ENCODE results near the gene RELB. TPM values are rescaled to one million over a fixed set of nuclear protein-coding genes. Genes with fewer than 3 reads are reported as not detected.

RELB gene
- total RNA-seq, 4 donors from 2014 or later = 8.4 to 21.5 (median 12.9) TPM

DNA sequence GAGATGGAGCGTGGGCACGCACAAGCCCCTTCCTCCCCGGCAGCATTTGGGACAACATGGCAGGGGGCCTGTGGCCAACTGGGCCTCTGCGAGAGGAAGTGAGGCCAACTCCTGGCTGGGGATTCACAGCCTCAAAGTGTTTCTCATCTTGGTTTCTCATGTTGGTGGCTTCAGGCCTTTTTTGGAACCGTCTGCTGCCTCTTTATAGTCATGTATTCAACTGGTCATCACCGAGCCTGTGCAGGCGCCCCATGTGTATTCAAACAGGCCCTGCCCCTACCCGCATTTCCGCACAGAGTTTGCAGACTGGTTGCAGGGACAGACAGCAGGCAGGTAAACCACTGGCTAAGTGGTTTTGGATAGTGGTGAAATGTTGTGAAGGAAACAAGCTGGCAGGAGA is 17.3 kb upstream of the RELB start:
- DNase-seq (no peak), ATAC-seq (no peak)
- TF ChIP-seq, protein P1, sequence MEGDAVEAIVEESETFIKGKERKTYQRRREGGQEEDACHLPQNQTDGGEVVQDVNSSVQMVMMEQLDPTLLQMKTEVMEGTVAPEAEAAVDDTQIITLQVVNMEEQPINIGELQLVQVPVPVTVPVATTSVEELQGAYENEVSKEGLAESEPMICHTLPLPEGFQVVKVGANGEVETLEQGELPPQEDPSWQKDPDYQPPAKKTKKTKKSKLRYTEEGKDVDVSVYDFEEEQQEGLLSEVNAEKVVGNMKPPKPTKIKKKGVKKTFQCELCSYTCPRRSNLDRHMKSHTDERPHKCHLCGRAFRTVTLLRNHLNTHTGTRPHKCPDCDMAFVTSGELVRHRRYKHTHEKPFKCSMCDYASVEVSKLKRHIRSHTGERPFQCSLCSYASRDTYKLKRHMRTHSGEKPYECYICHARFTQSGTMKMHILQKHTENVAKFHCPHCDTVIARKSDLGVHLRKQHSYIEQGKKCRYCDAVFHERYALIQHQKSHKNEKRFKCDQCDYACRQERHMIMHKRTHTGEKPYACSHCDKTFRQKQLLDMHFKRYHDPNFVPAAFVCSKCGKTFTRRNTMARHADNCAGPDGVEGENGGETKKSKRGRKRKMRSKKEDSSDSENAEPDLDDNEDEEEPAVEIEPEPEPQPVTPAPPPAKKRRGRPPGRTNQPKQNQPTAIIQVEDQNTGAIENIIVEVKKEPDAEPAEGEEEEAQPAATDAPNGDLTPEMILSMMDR (IDR thresholded peaks at IDR 0.05 in 4 of 5, conservative IDR thresholded peaks at IDR 0.05 in 1 of 5) = no peak
- TF ChIP-seq POLR2A (IDR thresholded peaks at IDR 0.05) = no peak
- Histone ChIP-seq H3K4me1 (no peaks in the 10 kb centered on the region), H3K27ac (no peak overlapping the region), H3K36me3 (peaks cover 0 to 54% of the 10 kb centered on the region in 2 donors), H3K9me3 (no peaks in the 10 kb centered on the region), H3K27me3 (no peaks in the 10 kb centered on the region), H3K4me3 (no peak overlapping the region)
- in situ Hi-C loops (cut with MboI; ENCODE audit: low sequenced_read_pairs in 4 of 4) = no loop called here
- intact Hi-C loops (cut with DNase I; ENCODE audit: low total_unique reads) = no loop called here

DNA sequence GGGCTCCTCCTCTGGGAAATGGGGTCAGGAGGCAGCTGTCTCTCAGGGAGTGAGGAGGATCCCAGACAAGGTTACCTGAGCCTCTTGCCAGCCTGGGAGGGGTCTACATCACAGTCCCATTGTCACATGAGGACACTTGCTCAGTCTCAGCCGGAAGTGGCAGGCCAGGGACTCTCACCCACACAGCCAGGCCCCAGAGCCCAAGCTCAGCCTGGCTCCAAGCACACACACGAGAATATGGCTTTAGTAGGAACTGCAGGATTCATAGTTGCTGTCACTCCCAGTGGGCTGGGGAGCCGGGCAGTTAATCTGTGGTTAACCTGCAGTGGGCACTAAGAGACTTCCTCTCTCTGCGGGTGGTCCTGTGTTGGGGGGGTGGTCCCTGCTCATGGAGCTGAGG is 15.8 kb upstream of the RELB start:
- Histone ChIP-seq H3K27me3 (no peaks in the 10 kb centered on the region), H3K36me3 (peaks cover 0 to 54% of the 10 kb centered on the region in 2 donors), H3K27ac (no peak overlapping the region), H3K4me3 (no peak overlapping the region), H3K9me3 (no peaks in the 10 kb centered on the region), H3K4me1 (no peaks in the 10 kb centered on the region)
- ATAC-seq (no peak), DNase-seq (no peak)
- no peak for TF ChIP-seq POLR2A (IDR thresholded peaks at IDR 0.05)
- TF ChIP-seq, protein P1 (IDR thresholded peaks at IDR 0.05 in 4 of 5, conservative IDR thresholded peaks at IDR 0.05 in 1 of 5) = no peak
- in situ Hi-C loops (cut with MboI; ENCODE audit: low sequenced_read_pairs in 4 of 4) = no loop called here
- intact Hi-C loops (cut with DNase I; ENCODE audit: low total_unique reads) = no loop called here

DNA sequence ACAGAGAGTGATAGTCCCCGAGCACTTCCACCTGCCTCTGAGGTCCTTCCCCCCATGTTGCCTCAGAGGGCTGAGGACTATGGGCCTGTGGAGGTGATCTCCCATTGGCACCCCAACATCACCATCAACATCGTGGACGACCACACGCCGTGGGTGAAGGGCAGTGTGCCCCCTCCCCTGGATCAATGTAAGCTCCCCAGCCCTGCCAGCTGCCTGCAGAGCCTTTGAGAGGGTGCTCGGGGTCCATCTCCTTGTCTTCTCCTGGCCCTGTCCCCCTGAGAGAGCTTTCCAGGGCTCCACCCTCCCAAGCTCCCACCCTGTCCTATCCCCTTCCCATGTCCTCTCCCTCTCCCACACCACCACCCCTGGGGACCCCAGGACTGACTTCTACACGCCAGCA is 14.9 kb upstream of the RELB start:
- H3K4me1 ChIP-seq = no peaks in the 10 kb centered on the region
- intact Hi-C loops (cut with DNase I; ENCODE audit: low total_unique reads) = no loop called here
- peaks cover 0 to 58% of the 10 kb centered on the region in 2 donors for H3K36me3 ChIP-seq
- no peak for DNase-seq
- H3K9me3 ChIP-seq = no peaks in the 10 kb centered on the region
- H3K27me3 ChIP-seq = no peaks in the 10 kb centered on the region
- no peak overlapping the region for H3K27ac ChIP-seq
- ATAC-seq = no peak
- in situ Hi-C loops (cut with MboI; ENCODE audit: low sequenced_read_pairs in 4 of 4) = no loop called here
- TF ChIP-seq POLR2A (IDR thresholded peaks at IDR 0.05) = no peak
- TF ChIP-seq, protein P1 (IDR thresholded peaks at IDR 0.05 in 4 of 5, conservative IDR thresholded peaks at IDR 0.05 in 1 of 5) = no peak
- no peak overlapping the region for H3K4me3 ChIP-seq

DNA sequence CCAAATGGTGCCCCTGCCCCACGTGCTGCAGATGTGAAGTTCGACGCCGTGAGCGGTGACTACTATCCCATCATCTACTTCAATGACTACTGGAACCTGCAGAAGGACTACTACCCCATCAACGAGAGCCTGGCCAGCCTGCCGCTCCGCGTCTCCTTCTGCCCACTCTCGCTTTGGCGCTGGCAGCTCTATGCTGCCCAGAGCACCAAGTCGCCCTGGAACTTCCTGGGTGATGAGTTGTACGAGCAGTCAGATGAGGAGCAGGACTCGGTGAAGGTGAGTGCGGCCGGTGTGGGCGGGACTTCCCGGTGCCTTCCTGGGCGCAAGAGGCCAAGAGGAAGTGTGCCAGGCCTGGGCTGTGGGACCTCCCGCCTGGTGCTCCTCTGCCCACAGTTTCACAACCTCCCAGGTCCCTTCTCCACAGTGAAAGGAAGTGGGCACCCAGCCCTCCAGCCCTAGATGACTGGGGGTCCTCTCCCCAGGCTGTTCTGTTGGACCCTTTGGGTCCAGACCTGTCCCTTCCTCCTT is 14.1 kb upstream of the RELB start:
- no peak for ATAC-seq
- no peaks in the 10 kb centered on the region for H3K4me1 ChIP-seq
- no peak for TF ChIP-seq POLR2A (IDR thresholded peaks at IDR 0.05)
- TF ChIP-seq, protein P1 (IDR thresholded peaks at IDR 0.05 in 4 of 5, conservative IDR thresholded peaks at IDR 0.05 in 1 of 5) = no peak
- no peaks in the 10 kb centered on the region for H3K9me3 ChIP-seq
- DNase-seq = no peak
- no peaks in the 10 kb centered on the region for H3K27me3 ChIP-seq
- in situ Hi-C loops (cut with MboI; ENCODE audit: low sequenced_read_pairs in 4 of 4) = no loop called here
- intact Hi-C loops (cut with DNase I; ENCODE audit: low total_unique reads) = no loop called here
- H3K36me3 ChIP-seq = peaks cover 0 to 61% of the 10 kb centered on the region in 2 donors
- H3K4me3 ChIP-seq = no peak overlapping the region
- H3K27ac ChIP-seq = no peak overlapping the region

DNA sequence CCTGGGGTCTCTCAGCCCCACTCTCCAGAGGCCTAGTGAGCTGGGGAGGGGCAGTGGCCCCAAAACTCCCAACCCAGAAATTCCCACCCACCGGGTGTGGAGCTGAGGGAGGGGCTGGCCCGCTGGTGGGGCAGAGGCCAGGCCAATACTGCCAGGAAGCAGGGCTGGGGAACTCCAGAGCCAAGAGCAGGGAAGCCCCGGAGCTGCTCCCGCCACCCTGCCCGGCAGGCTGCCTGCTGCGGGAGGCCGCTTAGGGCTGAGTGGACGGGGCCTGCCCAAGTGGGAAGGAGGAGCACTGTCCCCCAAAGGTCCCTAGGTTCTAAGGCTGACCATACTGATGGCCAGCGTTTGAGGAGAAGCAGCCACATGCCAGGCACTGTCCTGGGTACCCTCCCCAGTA is 13.0 kb upstream of the RELB start:
- H3K4me1 ChIP-seq = no peaks in the 10 kb centered on the region
- intact Hi-C loops (cut with DNase I; ENCODE audit: low total_unique reads) (no loop called here), in situ Hi-C loops (cut with MboI; ENCODE audit: low sequenced_read_pairs in 4 of 4) (no loop called here)
- no peak overlapping the region for H3K27ac ChIP-seq
- H3K4me3 ChIP-seq = no peak overlapping the region
- ATAC-seq (no peak), DNase-seq (no peak)
- H3K9me3 ChIP-seq = no peaks in the 10 kb centered on the region
- peaks cover 0 to 69% of the 10 kb centered on the region in 2 donors for H3K36me3 ChIP-seq
- TF ChIP-seq POLR2A (IDR thresholded peaks at IDR 0.05) = no peak
- TF ChIP-seq, protein P1 (IDR thresholded peaks at IDR 0.05 in 4 of 5, conservative IDR thresholded peaks at IDR 0.05 in 1 of 5) = no peak
- H3K27me3 ChIP-seq = no peaks in the 10 kb centered on the region

Data from gastrocnemius medialis (tissue), 4 donors.